Fibroblast of lung (primary cell): ENCODE measurements around the gene CLEC5A. TPM values are rescaled to one million over a fixed set of nuclear protein-coding genes. Genes with fewer than 3 reads are reported as not detected.

Experiments used
- DNase-seq, 2 donors: peaks; one replicate each; pipeline versions ENCODE4 v3.0.0 to v3.0.0-alpha.2; 2010; ENCODE audit warnings: low read depth in 2 of 2
- H2AFZ ChIP-seq: 2 replicates; pipeline ENCODE4 v1.5.1; 2012; ENCODE audit warnings: low read length, control low read depth, inconsistent platforms
- H3K27ac ChIP-seq: 2 replicates; pipeline ENCODE4 v1.5.1; 2011; ENCODE audit warnings: low read length, control low read depth; ENCODE audit not compliant: insufficient read depth
- H3K27me3 ChIP-seq: 2 replicates; pipeline ENCODE4 v1.5.1; 2011; ENCODE audit warnings: mild to moderate bottlenecking, low read length; ENCODE audit not compliant: control insufficient read depth, insufficient read depth
- H3K36me3 ChIP-seq: 2 replicates; pipeline ENCODE4 v1.5.1; 2011; ENCODE audit warnings: low read length; ENCODE audit not compliant: control insufficient read depth, insufficient read depth
- H3K4me1 ChIP-seq: 2 replicates; pipeline ENCODE4 v1.5.1; 2011; ENCODE audit warnings: low read length; ENCODE audit not compliant: control insufficient read depth, insufficient read depth; ENCODE audit errors: extremely low read depth
- H3K4me2 ChIP-seq: 2 replicates; pipeline ENCODE4 v1.5.1; 2011; ENCODE audit warnings: low read length, control low read depth; ENCODE audit not compliant: insufficient read depth; ENCODE audit errors: extremely low read depth
- H3K4me3 ChIP-seq, 4 experiments: fragments of 200-600 bp in 1 of 4; sonication (generic) in 1 of 4; replicated peaks in 1 of 4; 2 replicates each; pipeline ENCODE4 v1.5.1; 2011 to 2016; ENCODE audit warnings: low read length in 4 of 4, low read depth in 3 of 4, mild to moderate bottlenecking in 3 of 4, control low read depth in 2 of 4, inconsistent platforms in 1 of 4, mixed read lengths in 1 of 4; ENCODE audit not compliant: insufficient read depth in 1 of 4; ENCODE audit errors: control extremely low read depth in 1 of 4
- H3K79me2 ChIP-seq: 2 replicates; pipeline ENCODE4 v1.5.1; 2012; ENCODE audit warnings: mild to moderate bottlenecking, low read length, inconsistent platforms; ENCODE audit not compliant: control insufficient read depth, insufficient read depth
- H3K9ac ChIP-seq: 2 replicates; pipeline ENCODE4 v1.5.1; 2011; ENCODE audit warnings: mild to moderate bottlenecking, low read length, control low read depth; ENCODE audit not compliant: insufficient read depth
- H3K9me3 ChIP-seq: 2 replicates; pipeline ENCODE4 v1.5.1; 2012; ENCODE audit warnings: low read depth, low read length; ENCODE audit not compliant: control insufficient read depth, insufficient read depth
- H4K20me1 ChIP-seq: 2 replicates; pipeline ENCODE4 v1.5.1; 2011; ENCODE audit warnings: low read length; ENCODE audit not compliant: control insufficient read depth, insufficient read depth; ENCODE audit errors: extremely low read depth
- EZH2 ChIP-seq: IDR thresholded peaks from 2 replicates; pipeline ENCODE4 v1.5.1; 2012; ENCODE audit warnings: low read length, control low read depth, mild to moderate bottlenecking; ENCODE audit errors: missing control alignments
- polyA plus RNA-seq, 2 donors: library from polyadenylated mRNA; depleted of rRNA in 1 of 2; stranded (reverse) in 1 of 2; unstranded in 1 of 2; fragments of >200 nt; gene quantifications; 2 replicates each; pipeline ENCODE4 v1.2.1, GENCODE V29; 2011 to 2012; ENCODE audit warnings: missing spikeins in 1 of 2
- total RNA-seq: library from RNA; depleted of rRNA; stranded (reverse); fragments of >200 nt; gene quantifications from 2 replicates; pipeline ENCODE4 v1.2.1, GENCODE V29; 2014
- TF ChIP-seq, protein P1 (sequence below), 2 donors: IDR thresholded peaks in 1 of 2; conservative IDR thresholded peaks in 1 of 2; 1 replicate in 1 of 2; 2 replicates in 1 of 2; pipeline ENCODE4 v1.5.1; 2011 to 2012; ENCODE audit warnings: low read length in 2 of 2, control low read depth in 1 of 2, inconsistent platforms in 1 of 2, low read depth in 1 of 2, mild to moderate bottlenecking in 1 of 2

CLEC5A gene
- total and polyA plus RNA-seq, 2 donors (not counting 1 experiment from before 2014, with no cell fraction given), result not detected

DNA sequence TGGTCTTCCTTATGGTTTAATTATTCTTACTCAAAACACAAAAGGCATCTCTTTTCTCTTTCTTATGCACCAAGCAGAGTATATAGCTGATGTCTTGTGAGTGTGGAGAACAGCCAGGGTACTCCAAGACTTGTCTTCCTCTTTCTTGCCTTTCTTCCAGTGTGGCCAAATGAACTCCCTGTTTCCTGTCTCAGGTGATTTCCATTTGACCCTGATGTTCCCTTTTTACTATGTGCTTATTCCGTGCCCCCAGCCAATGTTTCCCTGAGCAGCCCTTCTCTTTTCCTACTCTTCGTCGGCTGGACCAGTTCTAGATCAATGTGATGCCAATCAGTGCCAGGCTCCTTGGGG lies 18.0 kb downstream of the CLEC5A start:
- Histone ChIP-seq H3K9ac (no peak overlapping the region), H3K27me3 (no peaks in the 10 kb centered on the region), H3K36me3 (no peaks in the 10 kb centered on the region), H3K4me3 (no peak overlapping the region), H3K27ac (no peak overlapping the region), H3K79me2 (no peaks in the 10 kb centered on the region), H3K4me2 (no peak overlapping the region), H2AFZ (no peak overlapping the region), H3K4me1 (no peaks in the 10 kb centered on the region), H3K9me3 (no peaks in the 10 kb centered on the region), H4K20me1 (no peaks in the 10 kb centered on the region)
- no peak for TF ChIP-seq EZH2
- TF ChIP-seq, protein P1, sequence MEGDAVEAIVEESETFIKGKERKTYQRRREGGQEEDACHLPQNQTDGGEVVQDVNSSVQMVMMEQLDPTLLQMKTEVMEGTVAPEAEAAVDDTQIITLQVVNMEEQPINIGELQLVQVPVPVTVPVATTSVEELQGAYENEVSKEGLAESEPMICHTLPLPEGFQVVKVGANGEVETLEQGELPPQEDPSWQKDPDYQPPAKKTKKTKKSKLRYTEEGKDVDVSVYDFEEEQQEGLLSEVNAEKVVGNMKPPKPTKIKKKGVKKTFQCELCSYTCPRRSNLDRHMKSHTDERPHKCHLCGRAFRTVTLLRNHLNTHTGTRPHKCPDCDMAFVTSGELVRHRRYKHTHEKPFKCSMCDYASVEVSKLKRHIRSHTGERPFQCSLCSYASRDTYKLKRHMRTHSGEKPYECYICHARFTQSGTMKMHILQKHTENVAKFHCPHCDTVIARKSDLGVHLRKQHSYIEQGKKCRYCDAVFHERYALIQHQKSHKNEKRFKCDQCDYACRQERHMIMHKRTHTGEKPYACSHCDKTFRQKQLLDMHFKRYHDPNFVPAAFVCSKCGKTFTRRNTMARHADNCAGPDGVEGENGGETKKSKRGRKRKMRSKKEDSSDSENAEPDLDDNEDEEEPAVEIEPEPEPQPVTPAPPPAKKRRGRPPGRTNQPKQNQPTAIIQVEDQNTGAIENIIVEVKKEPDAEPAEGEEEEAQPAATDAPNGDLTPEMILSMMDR (conservative IDR thresholded peaks at IDR 0.05 in 1 of 2, IDR thresholded peaks at IDR 0.05 in 1 of 2; ENCODE audit: low read depth in 1 of 2, low read length in 2 of 2), result no peak
- no peak for DNase-seq

DNA sequence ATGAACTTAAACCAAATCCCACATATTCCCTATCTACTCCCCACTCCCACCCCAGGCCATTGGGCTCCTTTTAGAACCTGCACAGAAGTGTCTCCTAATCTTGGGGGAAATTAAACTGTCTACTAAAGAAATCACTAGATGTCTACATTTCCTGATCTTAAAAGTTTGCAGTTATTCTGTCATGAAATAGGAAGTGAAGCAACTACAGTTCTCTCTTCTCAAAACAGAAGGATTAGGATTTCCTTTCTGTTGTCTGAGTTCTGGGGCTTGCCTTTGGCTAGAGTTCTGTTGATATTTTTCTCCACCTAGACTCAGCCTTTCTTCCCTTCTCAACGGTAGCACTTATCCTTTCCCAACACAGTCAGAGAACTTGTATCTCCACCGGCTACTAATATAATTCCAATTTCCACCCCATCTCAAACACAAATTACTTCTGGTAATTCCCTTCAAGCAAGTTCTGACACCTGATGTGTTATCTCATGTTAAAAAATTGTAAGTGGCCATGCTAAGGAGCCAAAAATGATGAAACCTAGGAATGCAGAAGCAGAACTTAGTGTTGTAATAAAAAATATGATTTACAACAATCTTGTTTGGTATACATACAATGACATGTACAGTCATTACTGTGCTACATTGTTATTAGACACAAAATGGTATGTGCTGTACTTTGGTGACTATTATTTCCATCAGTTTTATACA lies 18.5 kb downstream of the CLEC5A start:
- no peaks in the 10 kb centered on the region for H3K27me3 ChIP-seq
- H2AFZ ChIP-seq, result no peak overlapping the region
- H3K4me2 ChIP-seq, result no peak overlapping the region
- no peaks in the 10 kb centered on the region for H3K4me1 ChIP-seq
- H3K27ac ChIP-seq, result no peak overlapping the region
- TF ChIP-seq EZH2, result no peak
- TF ChIP-seq, protein P1 (conservative IDR thresholded peaks at IDR 0.05 in 1 of 2, IDR thresholded peaks at IDR 0.05 in 1 of 2; ENCODE audit: low read depth in 1 of 2, low read length in 2 of 2), result no peak
- no peaks in the 10 kb centered on the region for H3K79me2 ChIP-seq
- H3K4me3 ChIP-seq, result no peak overlapping the region
- no peaks in the 10 kb centered on the region for H3K9me3 ChIP-seq
- DNase-seq, result no peak
- no peak overlapping the region for H3K9ac ChIP-seq
- H4K20me1 ChIP-seq, result no peaks in the 10 kb centered on the region
- no peaks in the 10 kb centered on the region for H3K36me3 ChIP-seq

DNA sequence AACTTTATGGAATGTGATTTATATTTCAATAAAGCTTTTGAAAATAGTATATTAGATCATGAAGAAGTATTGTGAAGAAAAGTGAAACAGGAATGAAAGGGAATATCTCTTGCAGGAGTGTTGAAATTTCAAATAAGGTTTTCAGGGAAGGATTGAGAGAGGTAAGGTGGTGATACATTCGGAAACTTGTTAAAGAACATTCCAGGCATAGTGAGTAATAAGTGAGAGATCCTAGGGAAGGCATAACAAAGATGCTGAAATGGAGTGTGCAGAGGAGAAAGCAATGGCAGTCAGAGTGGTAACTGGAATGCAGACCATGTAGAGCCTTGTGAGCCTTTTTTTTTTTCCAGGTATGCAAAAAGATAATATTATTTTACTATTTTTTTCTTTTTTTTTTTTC lies 26.5 kb downstream of the CLEC5A start:
- no peak overlapping the region for H3K4me2 ChIP-seq
- H2AFZ ChIP-seq, result no peak overlapping the region
- H3K4me3 ChIP-seq, result no peak overlapping the region
- no peak for TF ChIP-seq EZH2
- H3K9me3 ChIP-seq, result no peaks in the 10 kb centered on the region
- no peaks in the 10 kb centered on the region for H3K36me3 ChIP-seq
- H3K27ac ChIP-seq, result no peak overlapping the region
- no peaks in the 10 kb centered on the region for H3K79me2 ChIP-seq
- no peak for DNase-seq
- H3K27me3 ChIP-seq, result no peaks in the 10 kb centered on the region
- no peaks in the 10 kb centered on the region for H3K4me1 ChIP-seq
- no peak overlapping the region for H3K9ac ChIP-seq
- no peaks in the 10 kb centered on the region for H4K20me1 ChIP-seq
